HG02884 (cell line): ENCODE data around the gene CDK19.
"Not testable (repeated sequence)": the region's sequence is repeated elsewhere in the genome, so short reads cannot be mapped to it uniquely, and the experiment has no call there.

ENCODE experiments used
- ATAC-seq: cut with Tn5 transposase; IDR thresholded peaks from one replicate; pipeline ENCODE4 v1.9.1; 2021; ENCODE audit warnings: mild to moderate bottlenecking, moderate library complexity; ENCODE audit not compliant: unreplicated experiment

The CDK19 gene

GRCh38 chr6:110760589-110760988 lies 54.7 kb downstream of the CDK19 start:
- ATAC-seq: no peak

DNA sequence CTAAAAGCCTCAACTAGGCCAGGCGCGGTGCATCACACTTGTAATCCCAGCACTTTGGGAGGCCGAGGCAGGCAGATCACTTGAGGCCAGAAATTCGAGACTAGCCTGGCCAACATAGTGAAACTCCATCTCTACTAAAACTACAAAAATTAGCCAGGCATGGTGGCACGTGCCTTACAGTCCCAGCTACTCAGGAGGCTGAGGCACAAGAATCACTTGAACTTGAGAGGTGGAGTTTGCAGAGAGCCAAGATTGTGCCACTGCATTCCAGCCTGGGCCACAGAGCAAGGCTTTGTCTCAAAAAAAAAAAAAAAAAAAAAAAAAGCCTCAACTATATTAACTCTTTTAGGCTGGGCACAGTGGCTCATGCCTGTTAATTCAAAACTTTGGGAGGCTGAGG lies 55.2 kb downstream of the CDK19 start:
- ATAC-seq: not testable (repeated sequence)

DNA sequence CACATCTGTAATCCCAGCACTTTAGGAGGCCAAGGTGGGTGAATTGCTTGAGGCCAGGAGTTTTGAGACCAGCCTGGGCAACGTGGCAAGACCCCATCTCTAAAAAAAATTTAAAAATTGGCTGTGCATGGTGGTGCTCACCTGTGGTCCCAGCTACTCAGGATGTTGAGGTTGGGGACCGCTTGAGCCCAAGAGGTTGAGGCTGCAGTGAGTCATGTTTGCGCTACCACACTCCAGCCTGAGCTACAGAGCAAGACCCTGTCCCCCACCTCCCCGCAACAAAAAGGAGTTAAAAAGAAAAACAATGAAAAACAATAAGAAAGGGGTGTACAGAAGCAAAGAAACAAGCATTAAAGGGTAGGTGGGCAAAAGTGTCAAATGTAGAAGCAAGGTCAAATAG lies 57.3 kb downstream of the CDK19 start:
- no peak for ATAC-seq

DNA sequence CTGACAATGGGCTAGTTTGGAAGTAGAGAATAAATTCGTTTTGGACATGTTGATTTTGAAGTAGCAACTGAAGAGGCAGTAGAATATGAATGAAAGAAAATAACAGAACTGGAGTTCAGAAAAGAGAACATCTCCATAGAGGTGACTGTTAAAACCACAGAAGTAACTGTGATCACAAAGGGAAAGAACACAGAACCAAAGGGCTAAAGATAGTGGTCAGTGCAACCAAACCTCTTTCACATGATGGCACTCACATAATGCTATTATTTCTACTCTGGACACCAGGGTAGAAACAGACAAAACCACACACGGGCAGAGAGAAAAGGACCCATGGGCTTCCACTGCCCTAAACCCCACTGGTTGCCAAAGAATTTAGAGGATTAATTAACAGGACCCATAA lies 58.5 kb downstream of the CDK19 start:
- ATAC-seq: peak; percentile 73

GRCh38 chr6:110755411-110755834 lies 59.8 kb downstream of the CDK19 start:
- no peak for ATAC-seq

GRCh38 chr6:110753936-110754668 lies 61.2 kb downstream of the CDK19 start:
- ATAC-seq: not testable (repeated sequence)

- no peak for ATAC-seq
Measured at GRCh38 chr6:110748453-110748852, 66.8 kb downstream of the CDK19 start.

- ATAC-seq: no peak
Measured at GRCh38 chr6:110746680-110747079, 68.6 kb downstream of the CDK19 start.

DNA sequence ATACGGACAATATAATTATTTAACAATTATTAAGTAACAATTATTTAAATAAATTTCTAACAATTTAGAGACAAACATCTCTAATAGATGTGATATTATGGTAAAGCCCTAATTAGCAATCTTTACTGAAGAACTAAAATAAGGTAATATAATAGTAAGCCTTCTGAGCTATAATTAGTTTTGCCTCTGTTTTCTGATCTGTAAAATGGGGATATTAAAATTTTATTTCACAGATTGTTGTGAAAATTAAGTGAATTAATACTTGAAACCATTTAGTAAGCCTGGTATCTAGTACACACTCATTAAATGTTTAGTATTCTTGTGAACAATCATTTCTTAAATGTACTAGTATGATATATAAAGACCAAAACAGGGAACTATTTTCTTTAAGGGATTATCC lies 70.3 kb downstream of the CDK19 start:
- ATAC-seq: no peak

- not testable (repeated sequence) for ATAC-seq
Measured at GRCh38 chr6:110742552-110742951, 72.7 kb downstream of the CDK19 start.

DNA sequence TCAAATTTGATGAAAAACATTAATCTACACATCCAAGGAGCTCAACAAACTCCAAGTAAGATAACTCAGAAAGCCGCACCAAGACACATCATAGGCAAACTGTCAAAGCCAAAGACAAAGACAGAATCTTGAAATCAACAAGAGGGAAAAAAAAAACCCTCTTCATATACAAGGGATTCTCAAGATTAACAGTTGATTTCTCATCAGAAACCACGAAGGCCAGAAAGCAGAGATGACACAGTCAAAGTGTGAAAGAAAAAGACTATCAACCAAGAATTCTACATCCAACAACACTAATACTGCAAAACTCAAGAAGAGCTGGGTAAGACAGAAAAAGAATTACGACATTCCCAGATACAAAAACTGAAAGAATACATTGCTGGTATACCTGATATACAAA lies 73.8 kb downstream of the CDK19 start:
- ATAC-seq: no peak

GRCh38 chr6:110738899-110739365 lies 76.3 kb downstream of the CDK19 start:
- ATAC-seq: no peak

GRCh38 chr6:110735666-110736065 lies 79.6 kb downstream of the CDK19 start:
- no peak for ATAC-seq

DNA sequence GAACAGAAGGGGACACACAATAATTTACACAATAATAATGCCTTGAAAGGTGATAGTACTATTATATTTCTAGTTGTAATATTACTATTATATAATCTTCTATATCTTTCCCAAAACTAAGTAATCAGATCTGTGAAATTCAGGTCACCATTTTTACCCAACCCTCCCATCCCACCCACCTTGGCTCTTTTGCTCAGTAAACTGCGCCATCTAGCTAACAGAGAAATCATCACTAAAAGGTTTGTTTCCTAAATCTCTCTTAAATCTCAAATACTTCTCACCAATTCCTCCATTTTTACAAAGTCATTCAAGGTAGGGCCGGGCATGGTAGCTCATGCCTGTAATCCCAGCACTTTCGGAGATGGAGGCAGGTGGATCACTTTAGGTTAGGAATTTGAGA lies 83.4 kb downstream of the CDK19 start:
- ATAC-seq: no peak

- ATAC-seq: no peak
Measured at GRCh38 chr6:110731196-110731595, 84.1 kb downstream of the CDK19 start.

DNA sequence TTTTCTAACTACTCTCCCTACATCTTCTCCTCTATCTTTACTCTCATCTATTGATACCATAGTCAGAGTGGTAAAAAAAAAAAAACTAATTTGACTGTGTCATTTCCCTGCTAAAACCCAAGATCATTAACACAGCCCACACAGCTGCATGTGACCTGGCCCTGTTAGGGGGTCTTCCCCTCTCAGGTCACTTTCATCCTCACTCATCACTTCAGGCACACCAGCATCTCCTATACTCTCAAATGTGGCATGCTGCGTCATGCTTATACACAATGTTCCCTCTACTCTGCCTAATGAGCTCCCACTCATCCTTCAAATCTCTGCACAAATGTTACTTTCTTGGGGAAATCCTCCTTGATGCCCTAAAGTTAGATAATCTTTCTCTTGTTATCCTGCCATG lies 86.8 kb downstream of the CDK19 start:
- no peak for ATAC-seq

DNA sequence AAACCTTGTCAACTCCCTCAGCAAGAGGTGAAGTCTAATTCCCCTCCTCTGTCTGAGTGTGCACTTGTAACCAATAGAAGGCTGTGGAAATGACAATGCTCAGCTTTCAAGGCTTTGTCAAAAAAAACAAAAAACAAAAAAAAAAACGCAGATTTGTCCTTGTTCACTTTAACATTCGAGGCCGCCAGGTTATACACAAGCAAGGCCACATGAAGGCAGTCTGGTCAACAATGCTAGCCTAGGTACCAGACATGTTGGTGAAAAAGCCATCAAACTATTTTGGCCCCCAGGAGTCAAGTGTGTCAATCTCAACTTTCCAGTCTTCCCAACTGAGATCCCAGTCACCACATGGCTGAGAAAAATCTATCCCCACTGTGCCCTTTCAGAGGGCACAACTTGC lies 92.3 kb downstream of the CDK19 start:
- ATAC-seq: no peak

- no peak for ATAC-seq
Measured at GRCh38 chr6:110720066-110720465, 95.2 kb downstream of the CDK19 start.

- ATAC-seq: not testable (repeated sequence)
Measured at GRCh38 chr6:110719601-110720000, 95.7 kb downstream of the CDK19 start.

- ATAC-seq: no peak
Measured at GRCh38 chr6:110714143-110714542, 101.1 kb downstream of the CDK19 start.

GRCh38 chr6:110712238-110712637 lies 103.0 kb downstream of the CDK19 start:
- no peak for ATAC-seq

GRCh38 chr6:110710115-110710514 lies 105.2 kb downstream of the CDK19 start:
- no peak for ATAC-seq
